ENCODE measurements around the gene RPS15. TPM values are rescaled to one million over a fixed set of nuclear protein-coding genes. Genes with fewer than 3 reads are reported as not detected.

Gene RPS15
- total RNA-seq, 4 donors from 2014 or later, result 4,239 to 4,988 (median 4,337) TPM

- TF ChIP-seq, protein P1, sequence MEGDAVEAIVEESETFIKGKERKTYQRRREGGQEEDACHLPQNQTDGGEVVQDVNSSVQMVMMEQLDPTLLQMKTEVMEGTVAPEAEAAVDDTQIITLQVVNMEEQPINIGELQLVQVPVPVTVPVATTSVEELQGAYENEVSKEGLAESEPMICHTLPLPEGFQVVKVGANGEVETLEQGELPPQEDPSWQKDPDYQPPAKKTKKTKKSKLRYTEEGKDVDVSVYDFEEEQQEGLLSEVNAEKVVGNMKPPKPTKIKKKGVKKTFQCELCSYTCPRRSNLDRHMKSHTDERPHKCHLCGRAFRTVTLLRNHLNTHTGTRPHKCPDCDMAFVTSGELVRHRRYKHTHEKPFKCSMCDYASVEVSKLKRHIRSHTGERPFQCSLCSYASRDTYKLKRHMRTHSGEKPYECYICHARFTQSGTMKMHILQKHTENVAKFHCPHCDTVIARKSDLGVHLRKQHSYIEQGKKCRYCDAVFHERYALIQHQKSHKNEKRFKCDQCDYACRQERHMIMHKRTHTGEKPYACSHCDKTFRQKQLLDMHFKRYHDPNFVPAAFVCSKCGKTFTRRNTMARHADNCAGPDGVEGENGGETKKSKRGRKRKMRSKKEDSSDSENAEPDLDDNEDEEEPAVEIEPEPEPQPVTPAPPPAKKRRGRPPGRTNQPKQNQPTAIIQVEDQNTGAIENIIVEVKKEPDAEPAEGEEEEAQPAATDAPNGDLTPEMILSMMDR (IDR thresholded peaks at IDR 0.05), result no peak
- no peak for TF ChIP-seq EP300 (IDR thresholded peaks at IDR 0.05)
- TF ChIP-seq POLR2A (IDR thresholded peaks at IDR 0.05), result no peak
- no peak for DNase-seq (ENCODE audit: low spot score in 2 of 2)
- no peaks in the 10 kb centered on the region for H3K9me3 ChIP-seq
- H3K4me3 ChIP-seq, result no peak overlapping the region
- no peaks in the 10 kb centered on the region for H3K27me3 ChIP-seq
- peaks cover 0 to 100% (median 27%) of the 10 kb centered on the region in 3 donors for H3K36me3 ChIP-seq
- WGBS, 2 donors, result 74 to 85% methylated on average over 9 of the region's 9 CpGs
- no peak overlapping the region for H3K27ac ChIP-seq
- peaks cover 0 to 5% (median 0%) of the 10 kb centered on the region in 4 donors for H3K4me1 ChIP-seq
These were observed 11.5 kb upstream of the RPS15 start for GRCh38 chr19:1426736-1427135.

GRCh38 chr19:1427221-1427920 lies 10.8 kb upstream of the RPS15 start:
- no peaks in the 10 kb centered on the region for H3K27me3 ChIP-seq
- TF ChIP-seq EP300 (IDR thresholded peaks at IDR 0.05) (no peak), POLR2A (IDR thresholded peaks at IDR 0.05) (no peak)
- TF ChIP-seq, protein P1 (IDR thresholded peaks at IDR 0.05), result no peak
- H3K27ac ChIP-seq, result no peak overlapping the region
- H3K4me1 ChIP-seq, result peaks cover 0 to 1% (median 0%) of the 10 kb centered on the region in 4 donors
- no peak for DNase-seq (ENCODE audit: low spot score in 2 of 2)
- H3K36me3 ChIP-seq, result peaks cover 3 to 100% (median 32%) of the 10 kb centered on the region in 3 donors
- 85 to 88% methylated on average over 27 of the region's 27 CpGs for WGBS, 2 donors
- H3K9me3 ChIP-seq, result no peaks in the 10 kb centered on the region
- H3K4me3 ChIP-seq, result no peak overlapping the region

DNA sequence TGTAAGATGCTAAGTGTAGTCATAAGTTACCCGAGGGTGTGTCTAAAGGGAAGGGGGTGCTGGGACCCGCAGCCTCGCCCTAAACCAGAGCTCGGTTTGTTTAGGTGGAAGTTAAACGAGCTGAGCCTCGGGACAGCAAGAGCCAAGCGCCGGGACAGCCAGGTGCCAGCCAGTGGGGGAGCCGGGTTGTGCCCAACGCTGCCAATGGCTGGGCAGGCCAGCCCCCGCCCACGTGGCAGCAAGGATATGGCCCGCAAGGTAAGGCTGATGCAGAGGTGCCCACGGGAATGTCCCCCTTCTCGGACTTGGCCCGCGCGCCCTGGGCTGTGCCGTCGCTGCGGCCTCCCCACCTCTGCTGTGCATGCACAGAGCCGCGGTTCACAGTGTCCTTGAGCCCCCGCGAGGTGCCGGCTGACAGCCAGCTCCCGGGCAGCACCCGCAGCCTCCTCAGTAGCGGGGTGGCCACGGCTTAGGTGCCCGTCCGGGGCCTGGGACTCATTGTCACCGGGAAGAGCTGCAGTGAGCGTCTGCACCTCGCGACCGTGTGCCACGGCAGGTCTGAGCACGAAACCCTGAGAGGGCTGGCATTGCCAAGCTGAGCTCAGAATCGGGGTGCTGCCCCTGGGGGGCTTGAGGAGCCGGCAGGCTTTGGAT lies 9.3 kb upstream of the RPS15 start:
- Histone ChIP-seq H3K9me3 (no peaks in the 10 kb centered on the region), H3K36me3 (peaks cover 3 to 100% (median 24%) of the 10 kb centered on the region in 3 donors), H3K27ac (no peak overlapping the region), H3K4me3 (no peak overlapping the region), H3K27me3 (no peaks in the 10 kb centered on the region), H3K4me1 (no peaks in the 10 kb centered on the region)
- WGBS, 2 donors, result 85 to 88% methylated on average over 24 to 41 of the region's 41 CpGs
- TF ChIP-seq EP300 (IDR thresholded peaks at IDR 0.05) (no peak), POLR2A (IDR thresholded peaks at IDR 0.05) (no peak)
- TF ChIP-seq, protein P1 (IDR thresholded peaks at IDR 0.05), result no peak
- DNase-seq (ENCODE audit: low spot score in 2 of 2), result no peak

GRCh38 chr19:1429750-1430149 lies 8.4 kb upstream of the RPS15 start:
- no peaks in the 10 kb centered on the region for H3K9me3 ChIP-seq
- no peak for DNase-seq (ENCODE audit: low spot score in 2 of 2)
- WGBS, 2 donors, result 85 to 91% methylated on average over 14 of the region's 14 CpGs
- no peaks in the 10 kb centered on the region for H3K27me3 ChIP-seq
- no peaks in the 10 kb centered on the region for H3K4me1 ChIP-seq
- peaks cover 6 to 100% (median 27%) of the 10 kb centered on the region in 3 donors for H3K36me3 ChIP-seq
- TF ChIP-seq, protein P1 (IDR thresholded peaks at IDR 0.05), result no peak
- no peak for TF ChIP-seq EP300 (IDR thresholded peaks at IDR 0.05)
- TF ChIP-seq POLR2A (IDR thresholded peaks at IDR 0.05), result no peak
- no peak overlapping the region for H3K27ac ChIP-seq
- no peak overlapping the region for H3K4me3 ChIP-seq

- H3K4me1 ChIP-seq, result no peaks in the 10 kb centered on the region
- H3K27me3 ChIP-seq, result no peaks in the 10 kb centered on the region
- no peaks in the 10 kb centered on the region for H3K9me3 ChIP-seq
- no peak for DNase-seq (ENCODE audit: low spot score in 2 of 2)
- TF ChIP-seq POLR2A (IDR thresholded peaks at IDR 0.05), result no peak
- TF ChIP-seq, protein P1 (IDR thresholded peaks at IDR 0.05), result no peak
- TF ChIP-seq EP300 (IDR thresholded peaks at IDR 0.05), result no peak
- H3K27ac ChIP-seq, result no peak overlapping the region
- H3K36me3 ChIP-seq, result peaks cover 6 to 100% (median 28%) of the 10 kb centered on the region in 3 donors
- 84 to 92% methylated on average over 8 to 14 of the region's 14 CpGs for WGBS, 2 donors
- no peak overlapping the region for H3K4me3 ChIP-seq
These were observed 8.0 kb upstream of the RPS15 start for GRCh38 chr19:1430246-1430645.

All from tibial nerve (tissue), 4 donors.